Measurements from ENCODE around the gene WASF2.

The WASF2 gene

DNA sequence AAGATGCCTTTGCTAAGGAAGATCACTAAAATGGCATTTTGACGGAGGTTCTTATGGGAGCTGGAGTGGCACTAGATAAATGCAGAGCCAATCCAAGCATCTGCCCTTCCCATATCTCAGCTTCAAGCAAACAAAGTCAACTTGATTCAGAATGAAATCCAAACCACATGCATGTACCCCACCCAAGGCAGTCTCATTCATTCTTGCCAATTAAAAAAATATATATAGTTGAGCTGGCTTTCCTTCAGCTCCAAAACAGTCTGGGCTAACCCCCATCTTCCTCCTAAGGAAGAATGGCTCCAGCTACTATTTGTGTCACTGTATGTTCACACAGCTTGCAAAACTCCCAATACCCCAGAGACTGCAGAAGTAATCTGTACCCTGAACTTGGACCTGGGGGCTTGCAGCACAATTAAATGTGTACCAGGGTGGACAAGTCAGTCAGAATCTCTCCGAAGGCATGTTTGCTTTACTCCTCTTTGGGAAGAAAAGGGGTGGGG is 62.1 kb downstream of the WASF2 start:
- Histone ChIP-seq H3K27me3 (ENCODE audit: insufficient read depth, low read length) (no peaks in the 10 kb centered on the region), H3K79me2 (ENCODE audit: insufficient read depth, low read length) (peaks cover 42% of the 10 kb centered on the region), H3K27ac (ENCODE audit: low read depth, low read length, poor library complexity, severe bottlenecking) (peak overlapping the region; percentile 97), H3K9ac (ENCODE audit: low read length) (peak overlapping the region; percentile 53), H3K4me3 (ENCODE audit: low read depth, low read length, poor library complexity, severe bottlenecking) (peak overlapping the region; percentile 23), H3K9me3 (ENCODE audit: low read length) (no peaks in the 10 kb centered on the region), H3F3A (ENCODE audit: insufficient read depth, low read length) (peaks cover 4% of the 10 kb centered on the region; the same call in 1 of the 2 replicates), H3K9me2 (ENCODE audit: low read depth, low read length) (no peaks in the 10 kb centered on the region), H3K4me2 (ENCODE audit: low read length) (peak overlapping the region; percentile 78), H3K4me1 (ENCODE audit: insufficient read depth, low read length, severe bottlenecking) (peaks cover 77% of the 10 kb centered on the region), H2AFZ (ENCODE audit: low read length) (no peak overlapping the region), H4K20me1 (ENCODE audit: insufficient read depth, low read length) (no peaks in the 10 kb centered on the region), H3K36me3 (ENCODE audit: insufficient read depth, low read length) (peaks cover 51% of the 10 kb centered on the region; the same call in 1 of the 2 replicates)
- TF ChIP-seq, protein P1, sequence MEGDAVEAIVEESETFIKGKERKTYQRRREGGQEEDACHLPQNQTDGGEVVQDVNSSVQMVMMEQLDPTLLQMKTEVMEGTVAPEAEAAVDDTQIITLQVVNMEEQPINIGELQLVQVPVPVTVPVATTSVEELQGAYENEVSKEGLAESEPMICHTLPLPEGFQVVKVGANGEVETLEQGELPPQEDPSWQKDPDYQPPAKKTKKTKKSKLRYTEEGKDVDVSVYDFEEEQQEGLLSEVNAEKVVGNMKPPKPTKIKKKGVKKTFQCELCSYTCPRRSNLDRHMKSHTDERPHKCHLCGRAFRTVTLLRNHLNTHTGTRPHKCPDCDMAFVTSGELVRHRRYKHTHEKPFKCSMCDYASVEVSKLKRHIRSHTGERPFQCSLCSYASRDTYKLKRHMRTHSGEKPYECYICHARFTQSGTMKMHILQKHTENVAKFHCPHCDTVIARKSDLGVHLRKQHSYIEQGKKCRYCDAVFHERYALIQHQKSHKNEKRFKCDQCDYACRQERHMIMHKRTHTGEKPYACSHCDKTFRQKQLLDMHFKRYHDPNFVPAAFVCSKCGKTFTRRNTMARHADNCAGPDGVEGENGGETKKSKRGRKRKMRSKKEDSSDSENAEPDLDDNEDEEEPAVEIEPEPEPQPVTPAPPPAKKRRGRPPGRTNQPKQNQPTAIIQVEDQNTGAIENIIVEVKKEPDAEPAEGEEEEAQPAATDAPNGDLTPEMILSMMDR (IDR thresholded peaks at IDR 0.05; ENCODE audit: low read length) = no peak
- TF ChIP-seq EZH2 (IDR thresholded peaks at IDR 0.05; ENCODE audit: borderline replicate concordance, low read length) = no peak

DNA sequence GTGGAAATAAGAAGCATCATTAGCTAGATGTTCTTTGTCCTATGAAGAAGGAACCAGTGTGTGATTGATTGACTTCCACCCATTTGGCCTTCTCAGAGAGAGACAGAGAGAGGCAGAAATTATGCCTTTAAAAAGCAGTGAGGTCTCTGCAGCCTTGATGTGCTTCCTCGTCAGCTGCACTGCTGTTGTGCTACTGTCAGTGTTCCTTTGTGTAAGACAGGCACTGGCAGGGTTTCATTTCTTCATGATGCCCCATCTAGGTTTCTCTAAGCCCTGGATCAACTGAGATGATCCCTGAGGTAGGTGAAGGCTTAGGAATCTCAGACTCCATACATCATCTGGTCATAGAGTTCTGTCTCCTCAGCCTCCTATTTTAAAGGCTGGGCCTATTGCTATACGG is 62.6 kb downstream of the WASF2 start:
- H3K4me2 ChIP-seq (ENCODE audit: low read length) = peak overlapping the region; percentile 78; the same call in 1 of the 2 replicates
- peaks cover 4% of the 10 kb centered on the region; the same call in 1 of the 2 replicates for H3F3A ChIP-seq (ENCODE audit: insufficient read depth, low read length)
- H3K4me1 ChIP-seq (ENCODE audit: insufficient read depth, low read length, severe bottlenecking) = peaks cover 77% of the 10 kb centered on the region
- peak overlapping the region; percentile 97 for H3K27ac ChIP-seq (ENCODE audit: low read depth, low read length, poor library complexity, severe bottlenecking)
- no peak overlapping the region for H2AFZ ChIP-seq (ENCODE audit: low read length)
- H4K20me1 ChIP-seq (ENCODE audit: insufficient read depth, low read length) = no peaks in the 10 kb centered on the region
- no peaks in the 10 kb centered on the region for H3K9me3 ChIP-seq (ENCODE audit: low read length)
- peaks cover 51% of the 10 kb centered on the region; the same call in 1 of the 2 replicates for H3K36me3 ChIP-seq (ENCODE audit: insufficient read depth, low read length)
- H3K4me3 ChIP-seq (ENCODE audit: low read depth, low read length, poor library complexity, severe bottlenecking) = peak overlapping the region; percentile 23
- H3K79me2 ChIP-seq (ENCODE audit: insufficient read depth, low read length) = peaks cover 39% of the 10 kb centered on the region
- peak overlapping the region; percentile 53 for H3K9ac ChIP-seq (ENCODE audit: low read length)
- H3K9me2 ChIP-seq (ENCODE audit: low read depth, low read length) = no peaks in the 10 kb centered on the region
- TF ChIP-seq, protein P1 (IDR thresholded peaks at IDR 0.05; ENCODE audit: low read length) = no peak
- TF ChIP-seq EZH2 (IDR thresholded peaks at IDR 0.05; ENCODE audit: borderline replicate concordance, low read length) = no peak
- no peaks in the 10 kb centered on the region for H3K27me3 ChIP-seq (ENCODE audit: insufficient read depth, low read length)

DNA sequence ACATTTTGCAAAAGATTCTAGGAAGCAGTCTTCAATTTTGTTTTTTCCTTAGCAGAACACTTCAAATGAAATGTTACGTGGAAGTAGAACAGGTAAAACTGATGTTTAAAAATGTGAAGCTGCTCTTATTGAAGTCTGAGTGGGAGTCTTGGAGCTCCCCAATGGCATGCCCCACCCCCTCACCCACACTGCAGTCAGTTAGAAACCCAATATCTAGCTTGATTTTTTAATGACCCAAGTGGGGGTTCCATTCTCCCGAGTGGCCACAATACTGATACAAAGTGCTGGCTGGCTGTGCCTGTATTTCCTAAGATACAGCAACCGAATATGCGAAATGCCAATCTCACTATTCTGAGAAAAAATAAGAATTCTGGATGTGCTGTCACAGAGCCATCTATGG is 66.3 kb downstream of the WASF2 start:
- no peak for TF ChIP-seq EZH2 (IDR thresholded peaks at IDR 0.05; ENCODE audit: borderline replicate concordance, low read length)
- TF ChIP-seq, protein P1 (IDR thresholded peaks at IDR 0.05; ENCODE audit: low read length) = no peak
- no peaks in the 10 kb centered on the region for H3K27me3 ChIP-seq (ENCODE audit: insufficient read depth, low read length)
- no peak overlapping the region for H3K4me2 ChIP-seq (ENCODE audit: low read length)
- H3K9me3 ChIP-seq (ENCODE audit: low read length) = no peaks in the 10 kb centered on the region
- H2AFZ ChIP-seq (ENCODE audit: low read length) = no peak overlapping the region
- H3K4me3 ChIP-seq (ENCODE audit: low read depth, low read length, poor library complexity, severe bottlenecking) = no peak overlapping the region
- H3K27ac ChIP-seq (ENCODE audit: low read depth, low read length, poor library complexity, severe bottlenecking) = peak overlapping the region; percentile 23
- H3K4me1 ChIP-seq (ENCODE audit: insufficient read depth, low read length, severe bottlenecking) = peaks cover 72% of the 10 kb centered on the region
- H4K20me1 ChIP-seq (ENCODE audit: insufficient read depth, low read length) = no peaks in the 10 kb centered on the region
- peaks cover 49% of the 10 kb centered on the region; the same call in 1 of the 2 replicates for H3K36me3 ChIP-seq (ENCODE audit: insufficient read depth, low read length)
- H3K9ac ChIP-seq (ENCODE audit: low read length) = no peak overlapping the region
- peaks cover 13% of the 10 kb centered on the region for H3K79me2 ChIP-seq (ENCODE audit: insufficient read depth, low read length)
- H3F3A ChIP-seq (ENCODE audit: insufficient read depth, low read length) = peaks cover 4% of the 10 kb centered on the region; the same call in 1 of the 2 replicates
- no peaks in the 10 kb centered on the region for H3K9me2 ChIP-seq (ENCODE audit: low read depth, low read length)

Measured in OCI-LY1 (cell line).